ENCODE measurements around the gene RNPEPL1. TPM values are rescaled to one million over a fixed set of nuclear protein-coding genes. Genes with fewer than 3 reads are reported as not detected.

RNPEPL1 gene
- total and polyA plus RNA-seq, 2 donors from 2014 or later: 65.4 to 77.4 TPM

GRCh38 chr2:240591226-240591625 is 22.9 kb downstream of the RNPEPL1 start:
- peaks cover 2 to 14% (median 10%) of the 10 kb centered on the region in 3 donors for H3K36me3 ChIP-seq (ENCODE audit: control insufficient read depth in 2 of 3, insufficient read depth in 3 of 3, low read length in 3 of 3)
- H3K4me1 ChIP-seq (ENCODE audit: control insufficient read depth in 2 of 3, insufficient read depth in 2 of 3, low read depth in 1 of 3, low read length in 3 of 3): peaks cover 6 to 14% (median 12%) of the 10 kb centered on the region in 3 donors
- peak overlapping the region in 1 of 3 donors; percentile 12 for H3K9ac ChIP-seq (ENCODE audit: low read length in 3 of 3)
- no peaks in the 10 kb centered on the region for H3K9me3 ChIP-seq (ENCODE audit: control insufficient read depth in 2 of 3, insufficient read depth in 1 of 3, low read length in 3 of 3)
- TF ChIP-seq CTCF (IDR thresholded peaks at IDR 0.05; ENCODE audit: borderline replicate concordance, extremely low read depth, insufficient read depth): no peak
- DNase-seq (peak in 1 of 5 donors; percentile 18), FAIRE-seq (no peak)
- H3K4me3 ChIP-seq (ENCODE audit: low read length in 3 of 3): no peak overlapping the region
- H3K27ac ChIP-seq (ENCODE audit: low read depth in 2 of 2, low read length in 2 of 2): no peak overlapping the region
- no peaks in the 10 kb centered on the region for H3K27me3 ChIP-seq (ENCODE audit: control insufficient read depth, insufficient read depth, low read length)
- intact Hi-C loops (cut with DNase I): no loop called here

GRCh38 chr2:240591784-240592183 is 23.5 kb downstream of the RNPEPL1 start:
- Histone ChIP-seq H3K9ac (ENCODE audit: low read length in 3 of 3) (no peak overlapping the region), H3K27ac (ENCODE audit: low read depth in 2 of 2, low read length in 2 of 2) (no peak overlapping the region), H3K27me3 (ENCODE audit: control insufficient read depth, insufficient read depth, low read length) (no peaks in the 10 kb centered on the region), H3K36me3 (ENCODE audit: control insufficient read depth in 2 of 3, insufficient read depth in 3 of 3, low read length in 3 of 3) (peaks cover 2 to 14% (median 10%) of the 10 kb centered on the region in 3 donors), H3K9me3 (ENCODE audit: control insufficient read depth in 2 of 3, insufficient read depth in 1 of 3, low read length in 3 of 3) (no peaks in the 10 kb centered on the region), H3K4me3 (ENCODE audit: low read length in 3 of 3) (no peak overlapping the region), H3K4me1 (ENCODE audit: control insufficient read depth in 2 of 3, insufficient read depth in 2 of 3, low read depth in 1 of 3, low read length in 3 of 3) (peaks cover 6 to 14% (median 12%) of the 10 kb centered on the region in 3 donors)
- no peak for TF ChIP-seq CTCF (IDR thresholded peaks at IDR 0.05; ENCODE audit: borderline replicate concordance, extremely low read depth, insufficient read depth)
- DNase-seq (peak in 1 of 5 donors; percentile 54), FAIRE-seq (no peak)
- intact Hi-C loops (cut with DNase I): no loop called here

GRCh38 chr2:240593026-240593702 is 24.9 kb downstream of the RNPEPL1 start:
- Histone ChIP-seq H3K36me3 (ENCODE audit: control insufficient read depth in 2 of 3, insufficient read depth in 3 of 3, low read length in 3 of 3) (peaks cover 2 to 14% (median 10%) of the 10 kb centered on the region in 3 donors), H3K27ac (ENCODE audit: low read depth in 2 of 2, low read length in 2 of 2) (no peak overlapping the region), H3K27me3 (ENCODE audit: control insufficient read depth, insufficient read depth, low read length) (no peaks in the 10 kb centered on the region), H3K9me3 (ENCODE audit: control insufficient read depth in 2 of 3, insufficient read depth in 1 of 3, low read length in 3 of 3) (no peaks in the 10 kb centered on the region), H3K4me3 (ENCODE audit: low read length in 3 of 3) (no peak overlapping the region), H3K4me1 (ENCODE audit: control insufficient read depth in 2 of 3, insufficient read depth in 2 of 3, low read depth in 1 of 3, low read length in 3 of 3) (peaks cover 0 to 5% (median 2%) of the 10 kb centered on the region in 3 donors), H3K9ac (ENCODE audit: low read length in 3 of 3) (no peak overlapping the region)
- intact Hi-C loops (cut with DNase I): no loop called here
- no peak for FAIRE-seq
- TF ChIP-seq CTCF (IDR thresholded peaks at IDR 0.05; ENCODE audit: borderline replicate concordance, extremely low read depth, insufficient read depth): no peak
- peak in 2 of 5 donors; percentile 20 to 55 for DNase-seq

Measured in kidney (tissue), 14 donors.